Epithelial cell of esophagus (primary cell): ENCODE measurements around the gene LGALS7.

Experiments
- DNase-seq: peaks from one replicate; pipeline ENCODE4 v3.0.0; 2010; ENCODE audit warnings: low read depth
- H3K4me3 ChIP-seq: 2 replicates; pipeline ENCODE4 v1.5.1; 2011; ENCODE audit warnings: mild to moderate bottlenecking, low read length, control low read depth
- TF ChIP-seq, protein P1 (sequence below): IDR thresholded peaks from 2 replicates; pipeline ENCODE4 v1.5.1; 2011; ENCODE audit warnings: low read depth, mild to moderate bottlenecking, low read length, control low read depth, inconsistent platforms; ENCODE audit not compliant: insufficient read depth; ENCODE audit errors: missing control alignments

Gene LGALS7

GRCh38 chr19:38723990-38724854 is 49.1 kb downstream of the LGALS7 start:
- no peak overlapping the region for H3K4me3 ChIP-seq
- DNase-seq: no peak
- TF ChIP-seq, protein P1, sequence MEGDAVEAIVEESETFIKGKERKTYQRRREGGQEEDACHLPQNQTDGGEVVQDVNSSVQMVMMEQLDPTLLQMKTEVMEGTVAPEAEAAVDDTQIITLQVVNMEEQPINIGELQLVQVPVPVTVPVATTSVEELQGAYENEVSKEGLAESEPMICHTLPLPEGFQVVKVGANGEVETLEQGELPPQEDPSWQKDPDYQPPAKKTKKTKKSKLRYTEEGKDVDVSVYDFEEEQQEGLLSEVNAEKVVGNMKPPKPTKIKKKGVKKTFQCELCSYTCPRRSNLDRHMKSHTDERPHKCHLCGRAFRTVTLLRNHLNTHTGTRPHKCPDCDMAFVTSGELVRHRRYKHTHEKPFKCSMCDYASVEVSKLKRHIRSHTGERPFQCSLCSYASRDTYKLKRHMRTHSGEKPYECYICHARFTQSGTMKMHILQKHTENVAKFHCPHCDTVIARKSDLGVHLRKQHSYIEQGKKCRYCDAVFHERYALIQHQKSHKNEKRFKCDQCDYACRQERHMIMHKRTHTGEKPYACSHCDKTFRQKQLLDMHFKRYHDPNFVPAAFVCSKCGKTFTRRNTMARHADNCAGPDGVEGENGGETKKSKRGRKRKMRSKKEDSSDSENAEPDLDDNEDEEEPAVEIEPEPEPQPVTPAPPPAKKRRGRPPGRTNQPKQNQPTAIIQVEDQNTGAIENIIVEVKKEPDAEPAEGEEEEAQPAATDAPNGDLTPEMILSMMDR: no peak

DNA sequence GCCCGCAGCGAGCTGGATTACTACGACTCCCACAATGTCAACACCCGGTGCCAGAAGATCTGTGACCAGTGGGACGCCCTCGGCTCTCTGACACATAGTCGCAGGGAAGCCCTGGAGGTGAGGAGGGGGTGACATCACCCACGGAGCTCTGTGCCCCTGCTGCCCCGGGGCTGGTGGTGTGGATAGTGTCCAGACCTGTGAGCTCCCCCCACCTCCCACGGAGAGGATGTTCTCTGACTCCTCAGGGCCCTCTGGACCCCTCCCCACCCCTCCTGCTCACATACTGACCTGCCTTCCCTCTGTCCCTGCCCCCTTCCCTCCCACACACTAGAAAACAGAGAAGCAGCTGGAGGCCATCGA is 49.7 kb downstream of the LGALS7 start:
- TF ChIP-seq, protein P1: no peak
- DNase-seq: no peak
- no peak overlapping the region for H3K4me3 ChIP-seq

DNA sequence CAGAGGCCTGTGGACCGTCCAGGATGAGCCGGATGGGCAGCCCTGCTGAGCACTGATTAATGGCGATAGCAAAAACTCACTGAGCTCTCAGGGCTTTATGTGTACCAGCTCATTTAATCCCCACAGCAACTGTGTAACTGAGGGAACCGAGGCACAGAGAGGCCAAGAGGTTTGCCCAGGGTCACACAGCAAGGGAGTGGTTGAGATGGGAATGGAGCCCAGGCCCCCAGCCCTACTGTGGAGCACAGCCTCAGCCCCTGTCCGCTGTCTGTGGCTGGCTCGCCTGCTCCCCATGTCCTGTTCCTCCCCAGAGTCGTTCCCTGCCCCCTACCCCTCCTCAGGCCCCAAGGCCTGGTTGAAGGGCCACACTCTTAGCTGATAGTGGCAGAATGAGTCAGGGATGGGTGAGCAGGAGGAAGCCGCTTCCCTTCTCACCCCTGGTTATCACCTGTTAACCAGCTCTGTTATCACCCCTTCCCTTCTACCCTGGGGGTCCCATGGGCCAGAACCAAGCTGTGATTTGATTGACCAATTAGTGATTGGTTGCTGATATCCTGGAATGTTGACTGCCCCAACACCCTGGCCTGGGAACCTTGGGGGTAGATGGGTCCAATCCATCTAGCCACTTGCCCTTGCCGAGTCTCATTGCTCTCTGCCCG is 50.2 kb downstream of the LGALS7 start:
- TF ChIP-seq, protein P1: no peak
- DNase-seq: no peak
- H3K4me3 ChIP-seq: no peak overlapping the region

DNA sequence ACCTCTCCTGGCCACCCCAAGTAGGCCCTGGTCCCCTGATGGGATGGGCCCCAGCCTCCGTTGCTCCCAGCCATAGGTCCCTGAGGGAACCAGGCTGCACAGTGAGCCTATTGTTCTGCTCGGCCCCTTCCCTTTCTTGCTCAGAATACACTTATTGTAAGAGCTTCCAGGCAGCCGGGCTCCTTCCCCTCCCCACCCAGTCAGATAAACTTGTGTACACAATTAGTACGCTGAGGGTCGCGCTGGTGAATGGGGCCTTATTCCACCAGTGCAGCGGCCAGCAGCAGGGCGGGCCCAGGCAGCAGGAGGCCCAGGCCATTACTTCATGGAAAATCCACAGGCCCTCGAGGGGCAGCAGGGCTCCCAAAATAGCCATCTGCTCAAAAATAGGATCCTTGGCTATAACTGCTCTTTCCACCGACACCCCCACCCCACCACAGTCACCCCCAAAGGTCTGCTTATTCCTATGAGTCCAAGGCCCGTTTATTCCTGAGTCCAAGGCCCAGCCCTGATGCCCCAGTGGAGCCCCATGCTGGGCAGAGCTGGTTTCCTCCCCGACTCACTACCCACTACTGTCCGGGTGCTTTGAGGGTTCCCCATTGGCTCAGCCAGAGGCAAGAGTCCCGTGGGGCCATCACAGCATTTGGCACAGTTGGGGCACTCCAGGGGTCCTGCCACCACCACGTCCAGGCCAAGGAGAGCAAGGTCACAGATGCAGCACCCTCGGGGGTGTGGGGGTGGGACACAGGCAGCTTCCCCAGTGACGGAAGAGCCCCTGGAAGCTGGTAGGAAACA is 51.1 kb downstream of the LGALS7 start:
- no peak for DNase-seq
- H3K4me3 ChIP-seq: no peak overlapping the region
- TF ChIP-seq, protein P1: no peak

GRCh38 chr19:38721496-38721895 is 51.8 kb downstream of the LGALS7 start:
- H3K4me3 ChIP-seq: no peak overlapping the region
- no peak for DNase-seq
- TF ChIP-seq, protein P1: no peak
